ENCODE data around the gene UMOD. TPM values are rescaled to one million over a fixed set of nuclear protein-coding genes. Genes with fewer than 3 reads are reported as not detected.

UMOD gene
- total RNA-seq, 1 experiment from 2014 or later = not detected

GRCh38 chr16:20377181-20377580, 24.7 kb upstream of the UMOD start:
- in situ Hi-C loops (cut with HindIII; ENCODE audit: low pct_unique_long_range_greater_than_20kb, low sequenced_read_pairs) = no loop called here
- DNase-seq (ENCODE audit: low read depth, low spot score) = no peak

- DNase-seq (ENCODE audit: low read depth, low spot score) = no peak
- in situ Hi-C loops (cut with HindIII; ENCODE audit: low pct_unique_long_range_greater_than_20kb, low sequenced_read_pairs) = no loop called here
Observed at GRCh38 chr16:20372701-20373100, 20.2 kb upstream of the UMOD start.

GRCh38 chr16:20369452-20370054, 17.0 kb upstream of the UMOD start:
- DNase-seq (ENCODE audit: low read depth, low spot score) = no peak
- in situ Hi-C loops (cut with HindIII; ENCODE audit: low pct_unique_long_range_greater_than_20kb, low sequenced_read_pairs) = no loop called here

GRCh38 chr16:20364051-20364450, 11.5 kb upstream of the UMOD start:
- in situ Hi-C loops (cut with HindIII; ENCODE audit: low pct_unique_long_range_greater_than_20kb, low sequenced_read_pairs) = no loop called here
- peak; percentile 3 for DNase-seq (ENCODE audit: low read depth, low spot score)

GRCh38 chr16:20363191-20363590, 10.7 kb upstream of the UMOD start:
- in situ Hi-C loops (cut with HindIII; ENCODE audit: low pct_unique_long_range_greater_than_20kb, low sequenced_read_pairs) = no loop called here
- DNase-seq (ENCODE audit: low read depth, low spot score) = no peak

GRCh38 chr16:20359997-20360396, 7.5 kb upstream of the UMOD start:
- DNase-seq (ENCODE audit: low read depth, low spot score) = peak; percentile 48
- in situ Hi-C loops (cut with HindIII; ENCODE audit: low pct_unique_long_range_greater_than_20kb, low sequenced_read_pairs) = no loop called here

GRCh38 chr16:20355114-20355782, 2.7 kb upstream of the UMOD start:
- in situ Hi-C loops (cut with HindIII; ENCODE audit: low pct_unique_long_range_greater_than_20kb, low sequenced_read_pairs) = no loop called here

GRCh38 chr16:20353379-20353778, 864 bp upstream of the UMOD start:
- in situ Hi-C loops (cut with HindIII; ENCODE audit: low pct_unique_long_range_greater_than_20kb, low sequenced_read_pairs) = no loop called here

More at GRCh38 chr16:20355114-20355782, 2.7 kb upstream of the UMOD start:
- no peak for DNase-seq (ENCODE audit: low read depth, low spot score)

GRCh38 chr16:20349615-20350014, 2.9 kb downstream of the UMOD start:
- no peak for DNase-seq (ENCODE audit: low read depth, low spot score)
- in situ Hi-C loops (cut with HindIII; ENCODE audit: low pct_unique_long_range_greater_than_20kb, low sequenced_read_pairs) = no loop called here

More at GRCh38 chr16:20353379-20353778, 864 bp upstream of the UMOD start:
- DNase-seq (ENCODE audit: low read depth, low spot score) = no peak

- in situ Hi-C loops (cut with HindIII; ENCODE audit: low pct_unique_long_range_greater_than_20kb, low sequenced_read_pairs) = no loop called here
- DNase-seq (ENCODE audit: low read depth, low spot score) = no peak
Observed at GRCh38 chr16:20348365-20349185, 3.9 kb downstream of the UMOD start.

- DNase-seq (ENCODE audit: low read depth, low spot score) = no peak
- in situ Hi-C loops (cut with HindIII; ENCODE audit: low pct_unique_long_range_greater_than_20kb, low sequenced_read_pairs) = no loop called here
Observed at GRCh38 chr16:20347666-20348364, 4.7 kb downstream of the UMOD start.

- DNase-seq (ENCODE audit: low read depth, low spot score) = peak; percentile 47
- in situ Hi-C loops (cut with HindIII; ENCODE audit: low pct_unique_long_range_greater_than_20kb, low sequenced_read_pairs) = no loop called here
Observed at GRCh38 chr16:20344611-20345010, 7.9 kb downstream of the UMOD start.

GRCh38 chr16:20339744-20340143, 12.8 kb downstream of the UMOD start:
- in situ Hi-C loops (cut with HindIII; ENCODE audit: low pct_unique_long_range_greater_than_20kb, low sequenced_read_pairs) = no loop called here
- DNase-seq (ENCODE audit: low read depth, low spot score) = no peak

- no peak for DNase-seq (ENCODE audit: low read depth, low spot score)
- in situ Hi-C loops (cut with HindIII; ENCODE audit: low pct_unique_long_range_greater_than_20kb, low sequenced_read_pairs) = no loop called here
Observed at GRCh38 chr16:20336955-20337354, 15.6 kb downstream of the UMOD start.

- in situ Hi-C loops (cut with HindIII; ENCODE audit: low pct_unique_long_range_greater_than_20kb, low sequenced_read_pairs) = no loop called here
- no peak for DNase-seq (ENCODE audit: low read depth, low spot score)
Observed at GRCh38 chr16:20334396-20334795, 18.1 kb downstream of the UMOD start.

GRCh38 chr16:20333120-20333519, 19.4 kb downstream of the UMOD start:
- DNase-seq (ENCODE audit: low read depth, low spot score) = no peak
- in situ Hi-C loops (cut with HindIII; ENCODE audit: low pct_unique_long_range_greater_than_20kb, low sequenced_read_pairs) = no loop called here

GRCh38 chr16:20332411-20332810, 20.1 kb downstream of the UMOD start:
- in situ Hi-C loops (cut with HindIII; ENCODE audit: low pct_unique_long_range_greater_than_20kb, low sequenced_read_pairs) = no loop called here
- no peak for DNase-seq (ENCODE audit: low read depth, low spot score)

GRCh38 chr16:20331635-20332034, 20.9 kb downstream of the UMOD start:
- no peak for DNase-seq (ENCODE audit: low read depth, low spot score)
- in situ Hi-C loops (cut with HindIII; ENCODE audit: low pct_unique_long_range_greater_than_20kb, low sequenced_read_pairs) = no loop called here
